ENCODE measurements around the gene RTTN.

DNA sequence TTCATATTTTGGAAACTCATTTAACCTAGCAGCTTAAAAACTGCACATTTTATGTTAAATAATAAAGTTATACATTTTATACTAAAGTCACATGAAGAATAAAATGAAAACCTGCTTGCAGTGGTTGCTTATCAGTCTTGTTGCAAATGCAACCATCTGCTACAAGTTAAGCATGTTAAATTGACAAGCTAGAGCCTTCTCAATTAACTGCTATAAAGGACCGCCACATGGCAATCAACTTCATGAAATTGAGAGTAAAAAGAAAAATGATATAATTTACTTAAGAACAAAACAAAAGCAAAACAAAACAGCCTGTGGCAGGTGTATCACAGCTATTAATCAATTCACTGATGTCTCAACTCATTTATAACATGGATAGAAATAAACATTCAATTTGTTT, 78.7 kb downstream of the RTTN start:
- TF ChIP-seq, protein P1, sequence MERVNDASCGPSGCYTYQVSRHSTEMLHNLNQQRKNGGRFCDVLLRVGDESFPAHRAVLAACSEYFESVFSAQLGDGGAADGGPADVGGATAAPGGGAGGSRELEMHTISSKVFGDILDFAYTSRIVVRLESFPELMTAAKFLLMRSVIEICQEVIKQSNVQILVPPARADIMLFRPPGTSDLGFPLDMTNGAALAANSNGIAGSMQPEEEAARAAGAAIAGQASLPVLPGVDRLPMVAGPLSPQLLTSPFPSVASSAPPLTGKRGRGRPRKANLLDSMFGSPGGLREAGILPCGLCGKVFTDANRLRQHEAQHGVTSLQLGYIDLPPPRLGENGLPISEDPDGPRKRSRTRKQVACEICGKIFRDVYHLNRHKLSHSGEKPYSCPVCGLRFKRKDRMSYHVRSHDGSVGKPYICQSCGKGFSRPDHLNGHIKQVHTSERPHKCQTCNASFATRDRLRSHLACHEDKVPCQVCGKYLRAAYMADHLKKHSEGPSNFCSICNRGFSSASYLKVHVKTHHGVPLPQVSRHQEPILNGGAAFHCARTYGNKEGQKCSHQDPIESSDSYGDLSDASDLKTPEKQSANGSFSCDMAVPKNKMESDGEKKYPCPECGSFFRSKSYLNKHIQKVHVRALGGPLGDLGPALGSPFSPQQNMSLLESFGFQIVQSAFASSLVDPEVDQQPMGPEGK (CRISPR knock-in tag; IDR thresholded peaks at IDR 0.05; ENCODE audit: borderline replicate concordance), result no peak
- no peak for TF ChIP-seq ZC3H10 (CRISPR knock-in tag; IDR thresholded peaks at IDR 0.05)
- TF ChIP-seq ZNF565 (CRISPR knock-in tag; conservative IDR thresholded peaks at IDR 0.05; ENCODE audit: low read depth), result no peak
- no peak for TF ChIP-seq ARNTL (CRISPR knock-in tag; IDR thresholded peaks at IDR 0.05; ENCODE audit: borderline replicate concordance, low read depth)
- no peak for TF ChIP-seq TOX (CRISPR knock-in tag; IDR thresholded peaks at IDR 0.05; ENCODE audit: borderline replicate concordance)
- TF ChIP-seq BACH2 (CRISPR knock-in tag; IDR thresholded peaks at IDR 0.05; ENCODE audit: borderline replicate concordance), result no peak
- TF ChIP-seq ZFP30 (CRISPR knock-in tag; IDR thresholded peaks at IDR 0.05), result no peak
- no peak for TF ChIP-seq RARB (CRISPR knock-in tag; IDR thresholded peaks at IDR 0.05)
- TF ChIP-seq, protein P2, sequence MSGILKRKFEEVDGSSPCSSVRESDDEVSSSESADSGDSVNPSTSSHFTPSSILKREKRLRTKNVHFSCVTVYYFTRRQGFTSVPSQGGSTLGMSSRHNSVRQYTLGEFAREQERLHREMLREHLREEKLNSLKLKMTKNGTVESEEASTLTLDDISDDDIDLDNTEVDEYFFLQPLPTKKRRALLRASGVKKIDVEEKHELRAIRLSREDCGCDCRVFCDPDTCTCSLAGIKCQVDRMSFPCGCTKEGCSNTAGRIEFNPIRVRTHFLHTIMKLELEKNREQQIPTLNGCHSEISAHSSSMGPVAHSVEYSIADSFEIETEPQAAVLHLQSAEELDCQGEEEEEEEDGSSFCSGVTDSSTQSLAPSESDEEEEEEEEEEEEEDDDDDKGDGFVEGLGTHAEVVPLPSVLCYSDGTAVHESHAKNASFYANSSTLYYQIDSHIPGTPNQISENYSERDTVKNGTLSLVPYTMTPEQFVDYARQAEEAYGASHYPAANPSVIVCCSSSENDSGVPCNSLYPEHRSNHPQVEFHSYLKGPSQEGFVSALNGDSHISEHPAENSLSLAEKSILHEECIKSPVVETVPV (CRISPR knock-in tag; IDR thresholded peaks at IDR 0.05), result no peak
